Body of pancreas (tissue), 4 donors: ENCODE measurements around the gene CASZ1. TPM values are rescaled to one million over a fixed set of nuclear protein-coding genes. Genes with fewer than 3 reads are reported as not detected.

ENCODE experiments used
- ATAC-seq: fragments of 150-250 bp; one replicate; pipeline ENCODE4 v1.9.1; 2016
- DNase-seq, 4 donors: peaks; one replicate each; pipeline ENCODE4 v3.0.0-alpha.2; 2019
- H3K27ac ChIP-seq, 4 donors: fragments of 200-600 bp; sonication (generic); 1 replicate in 3 of 4; 2 replicates in 1 of 4; pipeline versions ENCODE4 v1.5.1 to v1.6.1; 2016 to 2019; ENCODE audit warnings: mild to moderate bottlenecking in 1 of 4, mixed read lengths in 1 of 4, moderate library complexity in 1 of 4
- H3K27me3 ChIP-seq, 2 donors: fragments of 200-600 bp; sonication (generic); one replicate each; pipeline ENCODE4 v1.6.0; 2016; ENCODE audit warnings: mild to moderate bottlenecking in 1 of 2
- H3K36me3 ChIP-seq, 2 donors: fragments of 200-600 bp; sonication (generic); replicated peaks in 1 of 2; 2 replicates each; pipeline ENCODE4 v1.5.1; 2016; ENCODE audit warnings: low read depth in 2 of 2; ENCODE audit not compliant: insufficient read depth in 1 of 2
- H3K4me1 ChIP-seq: fragments of 200-600 bp; sonication (generic); one replicate; pipeline ENCODE4 v1.6.0; 2016
- H3K4me3 ChIP-seq, 2 donors: fragments of 200-600 bp; sonication (generic); 1 replicate in 1 of 2; 2 replicates in 1 of 2; pipeline ENCODE4 v1.5.1; 2016 to 2019
- H3K9me3 ChIP-seq, 3 donors: fragments of 200-600 bp; sonication (generic); 1 replicate in 2 of 3; 2 replicates in 1 of 3; pipeline ENCODE4 v1.5.1; 2016
- CTCF ChIP-seq, 7 experiments: fragments of 450-650 bp in 4 of 7; fragments of 200-600 bp in 3 of 7; sonication (generic) in 3 of 7; IDR thresholded peaks; one replicate each; pipeline ENCODE4 v1.5.1; 2016 to 2019; ENCODE audit warnings: antibody characterized with exemption in 7 of 7
- POLR2A ChIP-seq, 3 donors: fragments of 450-650 bp; IDR thresholded peaks; one replicate each; pipeline ENCODE4 v1.6.1; 2016; ENCODE audit warnings: antibody characterized with exemption in 3 of 3, mild to moderate bottlenecking in 2 of 3
- WGBS, 2 donors: methylation state at CpG; one replicate each; pipeline ENCODE4 v1.1.5; 2017; 5-methylcytosine and 5-hydroxymethylcytosine counted together
- intact Hi-C: fragments of 100-400 bp; cut with DNase I; formaldehyde crosslinking; loops from one replicate; pipeline ENCODE4 v1.15.1; 2023
- total RNA-seq, 2 donors: library from RNA; depleted of rRNA; stranded (reverse); fragments of >200 nt; gene quantifications; one replicate each; pipeline ENCODE4 v1.1.0, GENCODE V29; 2016

Gene CASZ1
- total RNA-seq, 2 donors from 2014 or later = 9.3 to 14.2 TPM

GRCh38 chr1:10643607-10644306 lies 152.7 kb downstream of the CASZ1 start:
- H3K36me3 ChIP-seq = peaks cover 0 to 9% of the 10 kb centered on the region in 2 donors

GRCh38 chr1:10642403-10643080 lies 153.9 kb downstream of the CASZ1 start:
- H3K27me3 ChIP-seq = no peaks in the 10 kb centered on the region
- intact Hi-C loops = no loop called here
- no peaks in the 10 kb centered on the region for H3K9me3 ChIP-seq
- ATAC-seq = no peak
- DNase-seq = no peak
- no peak overlapping the region for H3K4me3 ChIP-seq
- H3K27ac ChIP-seq = no peak overlapping the region
- WGBS, 2 donors = 85 to 92% methylated on average over 14 to 25 of the region's 31 CpGs
- TF ChIP-seq POLR2A (IDR thresholded peaks at IDR 0.05) (no peak), CTCF (IDR thresholded peaks at IDR 0.05) (no peak)
- H3K4me1 ChIP-seq = no peaks in the 10 kb centered on the region
- H3K36me3 ChIP-seq = peaks cover 0 to 9% of the 10 kb centered on the region in 2 donors

More at GRCh38 chr1:10643607-10644306, 152.7 kb downstream of the CASZ1 start:
- 89 to 93% methylated on average over 15 to 17 of the region's 17 CpGs for WGBS, 2 donors
- Histone ChIP-seq H3K27ac (no peak overlapping the region), H3K27me3 (no peaks in the 10 kb centered on the region), H3K4me1 (no peaks in the 10 kb centered on the region), H3K9me3 (no peaks in the 10 kb centered on the region), H3K4me3 (no peak overlapping the region)
- DNase-seq (no peak), ATAC-seq (no peak)
- intact Hi-C loops = no loop called here
- no peak for TF ChIP-seq CTCF (IDR thresholded peaks at IDR 0.05)
- TF ChIP-seq POLR2A (IDR thresholded peaks at IDR 0.05) = no peak

GRCh38 chr1:10641976-10642375 lies 154.5 kb downstream of the CASZ1 start:
- ATAC-seq (no peak), DNase-seq (no peak)
- Histone ChIP-seq H3K9me3 (no peaks in the 10 kb centered on the region), H3K4me1 (no peaks in the 10 kb centered on the region), H3K27me3 (no peaks in the 10 kb centered on the region), H3K27ac (no peak overlapping the region), H3K4me3 (no peak overlapping the region), H3K36me3 (peaks cover 0 to 9% of the 10 kb centered on the region in 2 donors)
- intact Hi-C loops = no loop called here
- TF ChIP-seq POLR2A (IDR thresholded peaks at IDR 0.05) (no peak), CTCF (IDR thresholded peaks at IDR 0.05) (no peak)
- WGBS, 2 donors = 90 to 93% methylated on average over 18 to 24 of the region's 24 CpGs

- no peaks in the 10 kb centered on the region for H3K9me3 ChIP-seq
- TF ChIP-seq POLR2A (IDR thresholded peaks at IDR 0.05) (no peak), CTCF (IDR thresholded peaks at IDR 0.05) (no peak)
- H3K4me3 ChIP-seq = no peak overlapping the region
- H3K27ac ChIP-seq = no peak overlapping the region
- DNase-seq = no peak
- peaks cover 0 to 9% of the 10 kb centered on the region in 2 donors for H3K36me3 ChIP-seq
- intact Hi-C loops = no loop called here
- no peak for ATAC-seq
- H3K4me1 ChIP-seq = no peaks in the 10 kb centered on the region
- H3K27me3 ChIP-seq = no peaks in the 10 kb centered on the region
- WGBS, 2 donors = 92 to 95% methylated on average over 15 to 16 of the region's 16 CpGs
These were observed 155.4 kb downstream of the CASZ1 start for GRCh38 chr1:10640843-10641553.
